Measurements from ENCODE around the gene CAMK1. TPM values are rescaled to one million over a fixed set of nuclear protein-coding genes. Genes with fewer than 3 reads are reported as not detected.
A peak's percentile ranks its signal among the peaks of the same experiment; 100 is the strongest.

The CAMK1 gene
- total RNA-seq, 1 donor from 2014 or later = 24.6 TPM

DNA sequence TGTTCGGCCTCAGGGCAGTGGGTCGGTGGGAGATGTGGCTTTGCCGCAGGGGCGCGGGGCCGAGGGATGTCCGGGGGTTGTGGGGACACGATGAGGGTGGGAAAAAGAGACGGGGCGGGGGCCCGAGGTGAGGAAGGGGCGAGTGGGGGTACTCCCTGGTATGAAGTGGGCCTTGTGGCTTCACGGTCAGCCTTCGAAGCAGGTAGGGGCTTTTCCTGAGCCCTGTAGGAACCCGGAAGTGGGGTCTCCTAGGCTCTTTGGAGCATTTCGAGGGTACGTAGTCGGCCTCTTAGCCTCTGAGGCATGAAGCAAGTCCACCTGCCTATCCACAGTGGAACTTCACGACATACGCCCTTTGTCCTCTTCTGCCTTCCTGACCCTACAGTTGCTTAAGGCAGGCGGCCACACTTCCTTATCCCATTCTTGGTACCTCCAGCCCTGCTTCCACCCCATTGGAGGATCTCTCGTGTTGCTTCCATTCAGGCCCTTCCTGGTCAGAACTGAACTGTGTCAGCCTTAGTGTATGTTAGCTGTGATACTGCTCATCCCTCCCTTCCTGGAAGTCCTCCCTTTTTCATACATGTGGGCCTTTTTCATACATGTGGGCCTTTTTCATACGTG lies 23.5 kb upstream of the CAMK1 start:
- DNase-seq (ENCODE audit: low spot score) = no peak
- peak; percentile 2 for ATAC-seq

GRCh38 chr3:9792405-9793160 lies 22.8 kb upstream of the CAMK1 start, which contains the start of the genes ARPC4 and TADA3:
ARPC4 (plus strand) TSS chr3:9793082; CDS start chr3:9793122, 40 bp downstream.
TADA3 (minus strand) TSS chr3:9792473; CDS start chr3:9791466, 1,007 bp downstream.
- ATAC-seq = peak; percentile 94

DNA sequence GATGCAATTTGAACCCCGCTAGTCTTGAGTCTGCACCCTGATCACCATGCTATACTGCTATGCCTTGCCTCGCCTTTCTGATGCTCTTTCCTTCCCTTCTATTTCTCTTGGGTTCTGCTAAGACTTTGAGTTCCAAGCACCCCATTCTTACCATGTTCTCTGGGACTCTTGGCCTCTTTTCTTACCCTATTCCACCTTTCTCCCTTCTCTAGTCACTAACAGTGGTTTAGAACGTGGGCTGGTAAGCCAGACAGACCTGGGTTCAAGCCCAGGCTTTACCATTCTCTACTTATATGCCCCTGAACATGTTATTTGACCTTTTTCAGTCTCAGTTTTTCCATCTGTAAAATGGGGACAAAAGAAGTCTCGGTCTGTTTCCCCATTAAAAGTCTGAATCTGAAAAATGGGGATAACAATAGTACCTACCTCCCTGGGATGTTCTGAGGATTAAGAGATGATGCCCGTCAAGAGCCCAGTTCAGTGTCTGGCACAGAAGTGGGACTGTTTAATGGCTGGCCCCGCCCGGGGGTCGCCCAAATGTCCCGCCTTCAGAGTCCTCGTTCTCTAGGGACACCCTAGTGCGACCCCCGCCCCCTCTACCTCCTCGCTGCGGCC lies 22.1 kb upstream of the CAMK1 start:
- ATAC-seq = no peak
- DNase-seq (ENCODE audit: low spot score) = no peak

More at GRCh38 chr3:9792405-9793160, 22.8 kb upstream of the CAMK1 start, which contains the start of the genes ARPC4 and TADA3:
- DNase-seq (ENCODE audit: low spot score) = peak; percentile 91

GRCh38 chr3:9791127-9791526 lies 21.4 kb upstream of the CAMK1 start:
- DNase-seq (ENCODE audit: low spot score) = no peak
- no peak for ATAC-seq

DNA sequence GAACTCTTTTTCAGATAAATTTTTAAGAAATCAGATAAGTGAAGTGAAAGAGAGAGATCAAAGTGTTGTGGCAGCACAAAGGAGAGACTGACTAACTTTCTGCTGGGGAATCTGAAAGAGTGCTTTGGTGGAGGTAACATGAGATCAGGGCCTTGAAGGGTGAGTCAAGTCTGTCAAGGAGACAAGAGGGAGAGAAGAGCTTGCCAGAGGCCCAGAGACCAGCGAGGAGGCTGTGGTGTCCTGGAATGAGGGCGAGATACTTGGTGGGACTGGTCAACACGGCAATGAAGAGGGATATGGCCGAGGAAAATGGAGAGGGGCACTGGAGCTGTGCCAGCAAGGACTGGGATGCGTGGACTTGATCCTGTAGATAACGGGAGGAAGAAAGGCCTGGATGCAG lies 18.0 kb upstream of the CAMK1 start:
- ATAC-seq (no peak), DNase-seq (ENCODE audit: low spot score) (no peak)

- ATAC-seq (no peak), DNase-seq (ENCODE audit: low spot score) (no peak)
Measured at GRCh38 chr3:9786825-9787669, 17.3 kb upstream of the CAMK1 start.

- no peak for ATAC-seq
- no peak for DNase-seq (ENCODE audit: low spot score)
Measured at GRCh38 chr3:9786209-9786739, 16.5 kb upstream of the CAMK1 start.

DNA sequence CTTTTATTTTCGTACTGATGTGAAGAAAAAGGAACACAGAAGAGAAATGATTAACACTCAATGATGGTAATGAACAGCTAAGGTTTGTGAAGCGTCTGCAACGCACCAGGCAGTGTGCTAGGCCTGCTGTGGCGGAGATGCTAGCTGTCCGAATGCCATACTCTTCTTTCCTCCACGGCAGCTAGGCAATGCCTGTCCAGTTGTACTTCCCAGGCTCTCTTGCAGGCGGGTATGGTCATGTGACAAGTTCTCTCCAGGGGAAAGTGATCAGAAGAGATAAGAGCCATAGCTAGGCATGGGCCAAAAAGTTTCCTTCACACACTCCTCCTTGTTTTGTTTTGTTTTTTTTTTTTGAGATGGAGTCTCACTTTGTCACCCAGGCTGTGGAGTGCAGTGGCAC lies 15.9 kb upstream of the CAMK1 start:
- no peak for ATAC-seq

DNA sequence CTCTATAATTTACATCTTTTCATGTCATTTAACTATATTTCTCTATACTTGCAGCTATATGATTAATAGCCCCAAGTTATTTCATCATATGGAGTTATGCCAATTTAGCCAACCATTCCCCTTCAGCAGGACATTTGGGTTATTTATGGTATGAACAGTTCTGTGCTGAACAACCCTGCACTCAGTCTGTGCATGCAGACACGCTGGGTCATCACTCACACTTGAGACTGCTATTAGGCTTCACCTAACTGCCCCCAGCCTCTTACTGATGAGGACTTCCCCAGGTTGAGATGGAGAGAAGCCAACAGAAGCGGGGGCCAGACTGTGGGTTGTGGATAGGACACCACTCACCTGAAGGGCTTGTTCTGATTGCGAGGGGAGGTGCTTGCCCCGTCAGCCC lies 15.2 kb upstream of the CAMK1 start:
- DNase-seq (ENCODE audit: low spot score) (no peak), ATAC-seq (no peak)

More for the DNA sequence above, 15.9 kb upstream of the CAMK1 start:
- no peak for DNase-seq (ENCODE audit: low spot score)

GRCh38 chr3:9783954-9784353 lies 14.2 kb upstream of the CAMK1 start:
- no peak for ATAC-seq

GRCh38 chr3:9782770-9783169 lies 13.0 kb upstream of the CAMK1 start:
- ATAC-seq (peak; percentile 19), DNase-seq (ENCODE audit: low spot score) (no peak)

More at GRCh38 chr3:9783954-9784353, 14.2 kb upstream of the CAMK1 start:
- DNase-seq (ENCODE audit: low spot score) = no peak

DNA sequence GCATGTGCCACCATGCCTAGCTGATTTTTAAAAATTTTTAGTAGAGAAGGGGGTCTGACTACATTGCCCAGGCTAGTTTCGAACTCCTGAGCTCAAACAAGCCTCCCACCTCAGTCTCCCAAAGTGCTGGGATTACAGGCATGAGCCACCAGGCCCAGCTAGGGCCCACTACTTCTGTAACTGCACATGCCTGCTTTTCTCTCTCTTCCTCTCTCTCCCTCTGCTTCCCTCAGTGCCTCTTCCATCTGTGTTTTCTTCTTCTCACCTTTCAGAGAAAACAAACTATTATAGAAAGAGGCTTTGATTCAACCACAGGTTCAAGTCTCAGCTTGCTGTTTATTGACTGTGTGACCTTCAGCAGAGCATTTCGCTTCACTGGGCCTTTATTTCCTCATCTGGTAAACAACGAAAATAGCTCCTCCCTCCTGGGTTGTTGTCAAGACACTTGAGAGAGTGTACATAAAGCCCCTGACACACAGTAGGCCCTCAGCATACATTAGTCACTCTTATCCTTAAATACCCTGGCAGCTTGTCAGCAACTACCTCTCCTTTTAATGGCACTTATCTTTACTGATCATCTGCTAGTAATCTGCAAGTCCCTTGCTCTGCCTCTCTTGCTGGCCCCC lies 12.3 kb upstream of the CAMK1 start:
- ATAC-seq (peak; percentile 44), DNase-seq (ENCODE audit: low spot score) (no peak)

- no peak for ATAC-seq
- no peak for DNase-seq (ENCODE audit: low spot score)
Measured at GRCh38 chr3:9781551-9781950, 11.8 kb upstream of the CAMK1 start.

GRCh38 chr3:9780910-9781309 lies 11.2 kb upstream of the CAMK1 start:
- no peak for DNase-seq (ENCODE audit: low spot score)
- ATAC-seq = peak; percentile 2

- peak; percentile 73 for DNase-seq (ENCODE audit: low spot score)
- ATAC-seq = peak; percentile 79
Measured at GRCh38 chr3:9780458-9780812, 10.7 kb upstream of the CAMK1 start.

DNA sequence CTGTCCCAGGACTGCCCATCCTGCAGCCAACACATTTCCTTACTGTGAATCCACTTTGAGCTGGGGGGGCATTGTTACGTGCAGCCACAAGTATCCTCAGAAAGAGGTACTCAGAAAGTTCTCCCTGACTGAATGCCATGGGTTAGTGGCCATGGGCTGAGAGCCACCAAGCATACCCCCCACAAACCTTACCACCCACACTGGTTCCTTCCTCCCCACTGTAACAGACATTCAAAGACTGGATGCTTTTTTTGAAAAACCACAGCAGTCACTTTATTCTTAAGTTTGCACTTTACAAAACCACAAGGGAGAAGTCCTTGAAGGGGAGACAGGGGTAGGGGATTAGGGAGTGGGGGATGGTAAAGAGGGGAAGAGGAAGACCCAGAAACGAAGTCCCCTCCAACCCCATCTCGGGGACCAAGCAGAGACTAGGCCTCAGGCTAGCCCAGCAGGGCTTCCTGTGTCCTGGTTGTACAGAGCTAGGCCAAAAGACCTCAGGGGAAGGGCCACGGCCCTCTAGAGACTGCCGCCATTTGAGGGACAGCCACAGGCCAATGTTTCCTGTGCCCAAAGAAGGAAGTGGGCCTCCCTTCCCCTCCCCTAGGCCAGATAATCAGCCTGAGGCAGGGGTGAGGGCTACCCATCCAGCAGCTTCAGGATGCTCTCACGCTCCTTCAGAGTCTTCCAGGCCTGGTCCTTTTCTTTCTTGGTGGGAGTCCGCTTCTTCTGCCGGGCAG lies 10.1 kb upstream of the CAMK1 start:
- ATAC-seq = peak; percentile 23

DNA sequence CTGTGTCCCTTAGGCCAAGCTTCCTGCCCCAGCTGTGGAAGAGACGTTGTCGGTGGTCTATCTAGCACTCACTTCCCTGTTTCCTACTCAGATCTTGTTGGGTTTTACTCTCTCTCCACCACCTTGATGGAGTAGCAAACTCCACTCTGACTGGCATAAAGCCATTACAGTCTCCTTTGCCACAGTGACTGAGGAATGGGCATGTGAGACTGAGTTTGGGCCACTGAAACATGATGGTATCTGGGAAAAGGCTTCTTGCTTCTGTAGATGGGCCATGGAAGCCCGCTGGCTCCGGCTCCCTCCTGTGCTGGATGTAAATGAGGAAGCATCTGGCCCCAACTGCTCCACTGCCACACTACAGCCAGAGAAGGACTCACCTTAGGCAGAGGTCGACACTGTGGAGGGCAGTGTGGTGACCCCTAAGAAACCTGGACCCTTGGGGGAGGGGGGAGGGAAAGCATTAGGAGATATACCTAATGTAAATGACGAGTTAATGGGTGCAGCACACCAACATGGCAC lies 9.4 kb upstream of the CAMK1 start:
- no peak for ATAC-seq
- no peak for DNase-seq (ENCODE audit: low spot score)

More for the DNA sequence above, 10.1 kb upstream of the CAMK1 start:
- DNase-seq (ENCODE audit: low spot score) = no peak

GRCh38 chr3:9778143-9779074 lies 8.7 kb upstream of the CAMK1 start:
- ATAC-seq (peak; percentile 14), DNase-seq (ENCODE audit: low spot score) (no peak)
